HG03460 (cell line): Measurements from ENCODE around the gene UCK2.

Experiments
- ATAC-seq: cut with Tn5 transposase; IDR thresholded peaks from one replicate; pipeline ENCODE4 v1.9.1; 2021; ENCODE audit not compliant: unreplicated experiment

UCK2 gene

GRCh38 chr1:165928075-165928731 is 100.8 kb downstream of the UCK2 start:
- ATAC-seq: peak; percentile 46

DNA sequence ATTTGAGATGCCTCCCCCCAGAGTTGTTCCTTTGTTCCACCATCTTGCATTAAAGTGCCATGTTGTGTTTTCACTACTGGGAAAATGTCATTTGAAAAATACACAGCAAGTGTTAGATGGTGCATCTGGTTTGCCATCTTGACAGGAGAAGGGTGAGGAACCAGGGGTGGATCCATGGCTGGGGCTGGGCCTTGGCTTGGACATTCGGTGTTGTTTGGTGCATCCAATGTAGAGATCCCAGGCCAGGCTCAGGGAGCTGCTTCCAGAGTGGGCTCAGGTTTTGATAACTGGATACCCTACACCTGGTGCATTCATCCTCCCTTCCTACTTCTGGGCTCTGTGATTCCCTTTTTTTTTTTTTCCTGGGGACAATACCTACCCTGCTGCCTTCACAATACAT is 103.5 kb downstream of the UCK2 start:
- ATAC-seq: no peak

DNA sequence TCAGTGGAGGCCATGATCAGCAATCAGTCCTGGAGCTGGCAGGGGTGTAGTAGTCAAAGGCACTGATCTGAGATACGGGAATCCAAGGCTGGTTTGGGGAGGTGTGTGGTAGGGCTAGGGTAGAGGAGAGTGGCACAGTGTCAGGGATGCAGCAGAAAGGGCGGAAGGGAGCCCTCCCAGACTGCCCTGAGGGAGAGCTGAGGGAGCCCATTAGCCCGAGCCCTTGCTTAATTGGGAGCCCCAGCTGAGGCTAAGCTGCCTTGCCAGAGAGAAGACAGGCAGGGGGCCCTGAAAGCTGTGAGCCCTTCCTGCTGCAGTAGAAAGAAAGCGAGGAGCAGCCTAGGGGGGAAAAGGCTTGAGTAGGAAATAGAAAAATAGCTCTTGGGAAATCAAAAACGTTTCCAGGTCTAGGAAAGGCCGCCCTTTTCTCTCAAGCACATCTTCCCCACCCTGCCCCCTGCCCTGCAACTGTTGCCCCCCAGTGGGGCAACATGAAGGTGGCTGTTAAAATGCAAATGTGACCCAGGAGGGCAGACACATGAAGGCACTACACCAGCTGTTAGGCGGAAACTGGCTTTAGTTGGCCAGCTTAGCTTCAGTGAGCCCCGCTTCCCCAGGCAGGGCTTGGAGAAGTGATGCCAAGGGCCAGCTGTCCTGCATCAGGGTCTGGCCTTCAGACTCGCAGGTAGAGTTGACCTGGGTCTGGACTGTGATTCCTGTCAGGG is 106.2 kb downstream of the UCK2 start:
- ATAC-seq: no peak

- ATAC-seq: no peak
Observed at GRCh38 chr1:165936542-165936941, 109.1 kb downstream of the UCK2 start.

DNA sequence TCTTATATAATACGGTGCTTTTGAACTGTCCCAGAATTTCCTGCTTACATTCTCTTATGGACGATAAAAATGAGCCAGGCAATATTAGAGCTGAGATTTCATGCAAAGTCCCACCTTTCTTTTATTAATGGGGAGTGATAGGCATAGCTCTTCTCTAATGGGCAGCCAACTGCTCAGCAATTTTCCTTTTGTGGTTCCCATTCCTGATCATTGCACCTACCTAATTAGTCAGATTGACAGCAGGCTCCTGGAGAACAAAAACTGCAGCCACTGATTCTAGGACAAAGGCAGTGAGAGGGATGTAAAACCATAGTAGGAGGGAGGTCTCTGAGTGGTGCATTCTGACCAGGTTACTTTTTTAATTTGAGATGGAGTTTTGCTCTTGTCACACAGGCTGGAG is 110.4 kb downstream of the UCK2 start:
- ATAC-seq: no peak

DNA sequence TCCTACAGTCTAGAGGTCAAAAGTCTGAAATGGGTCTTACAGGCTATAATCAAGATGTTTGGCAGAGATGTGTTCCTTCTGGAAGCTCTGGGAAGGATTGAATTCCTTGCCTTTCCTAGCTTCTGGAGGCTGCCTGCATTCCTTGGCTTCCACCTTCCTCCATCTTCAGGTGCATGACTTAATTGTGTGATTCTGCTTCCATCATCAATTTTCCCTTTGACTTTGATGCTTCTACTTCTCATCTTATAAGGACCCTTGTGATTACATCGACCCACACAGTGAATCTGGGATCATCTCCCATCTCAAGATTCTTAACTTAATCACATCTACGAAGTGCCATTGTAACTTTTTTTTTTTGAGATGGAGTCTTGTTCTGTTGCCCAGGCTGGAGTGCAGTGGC is 111.4 kb downstream of the UCK2 start:
- no peak for ATAC-seq

DNA sequence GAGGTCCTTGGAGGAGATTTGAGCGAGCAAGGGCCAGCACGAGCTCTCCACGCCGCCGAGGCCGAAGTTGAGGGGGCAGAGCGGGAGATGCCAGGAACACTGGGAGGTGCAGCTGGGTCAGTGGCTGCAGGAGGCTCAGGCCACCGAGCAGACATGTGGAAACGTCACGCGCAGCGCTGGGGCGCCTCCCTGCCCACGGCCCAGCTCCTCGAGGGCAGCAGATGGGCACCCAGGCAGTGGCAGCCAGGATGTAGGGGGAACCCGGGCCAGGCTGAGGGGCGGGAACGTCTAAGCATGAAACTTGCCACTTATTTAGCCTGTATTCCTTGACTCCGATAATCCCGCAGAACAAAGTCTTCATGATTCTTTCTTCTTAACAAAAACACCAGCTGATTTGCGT is 114.1 kb downstream of the UCK2 start:
- ATAC-seq: no peak

GRCh38 chr1:165942062-165942461 is 114.6 kb downstream of the UCK2 start:
- no peak for ATAC-seq

DNA sequence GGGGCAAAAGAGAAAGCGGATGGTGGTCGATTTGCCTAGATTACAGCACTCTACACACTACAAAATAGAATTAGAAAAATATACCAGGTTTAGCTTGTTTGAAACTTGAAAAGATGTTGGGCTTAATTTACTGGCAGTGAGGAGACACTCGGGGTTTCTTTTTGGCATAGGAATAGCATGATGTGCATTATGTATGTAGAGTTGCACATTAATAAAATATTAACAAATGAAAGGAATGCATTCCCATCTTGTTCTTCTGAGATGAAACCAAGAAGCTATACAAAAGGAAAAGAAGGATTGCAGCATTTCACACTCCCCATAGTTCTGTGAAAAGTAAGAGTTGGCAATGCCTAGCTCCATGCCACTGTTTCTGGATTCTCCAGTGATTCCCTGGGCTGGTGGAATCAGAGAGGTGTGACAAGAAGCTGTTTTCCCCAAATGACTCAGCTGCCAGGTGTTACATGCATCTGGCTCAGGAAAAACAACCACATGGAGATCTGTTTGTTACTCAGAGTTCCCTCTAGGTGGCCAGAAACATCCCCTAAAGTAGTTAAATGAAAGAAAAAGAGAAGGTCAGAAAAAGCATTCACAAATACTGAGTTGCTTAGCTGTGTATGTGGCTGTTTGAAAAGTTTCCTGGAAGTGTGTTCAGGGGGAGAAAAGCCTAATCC is 115.6 kb downstream of the UCK2 start:
- ATAC-seq: no peak

- ATAC-seq: no peak
Observed at GRCh38 chr1:165945911-165946310, 118.5 kb downstream of the UCK2 start.

GRCh38 chr1:165947797-165948455 is 120.5 kb downstream of the UCK2 start:
- no peak for ATAC-seq

DNA sequence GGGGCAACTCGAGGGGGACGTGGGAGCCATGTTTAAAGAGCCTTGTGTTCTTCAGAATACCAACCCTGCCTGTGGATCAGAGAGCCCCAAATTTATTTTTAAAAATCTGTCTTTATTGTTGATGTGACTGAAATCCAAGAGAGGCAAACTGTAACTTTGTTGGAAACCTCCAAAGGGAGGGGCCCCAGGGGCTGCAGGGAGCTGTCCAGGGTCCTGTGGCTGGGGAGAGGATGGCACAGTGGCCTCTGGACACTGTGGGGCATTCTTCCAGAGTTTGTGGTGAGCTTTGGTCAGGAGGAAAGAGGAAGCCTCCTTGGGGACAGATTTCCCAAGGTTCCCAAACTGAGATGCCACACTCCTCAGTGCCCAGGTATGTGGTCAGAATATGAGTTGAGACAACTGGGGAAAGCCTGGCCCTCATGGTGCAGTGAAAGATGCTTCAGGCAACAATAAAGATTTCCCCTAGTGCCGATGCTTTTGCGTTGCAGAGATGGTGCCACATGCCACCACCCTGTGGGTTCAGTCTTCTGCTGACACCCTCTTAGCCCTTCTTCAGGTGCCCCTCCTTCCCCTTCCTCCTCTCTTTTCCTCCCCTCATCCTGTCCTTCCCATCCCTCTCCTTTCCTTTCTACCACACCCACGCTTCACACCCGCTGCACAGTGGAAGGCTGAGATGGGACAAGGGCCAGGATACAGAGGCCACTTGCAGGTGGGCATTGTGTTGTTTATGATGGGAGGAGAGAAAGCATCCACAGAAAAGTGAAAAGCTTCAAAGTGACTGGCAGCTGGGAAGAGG is 122.1 kb downstream of the UCK2 start:
- no peak for ATAC-seq

DNA sequence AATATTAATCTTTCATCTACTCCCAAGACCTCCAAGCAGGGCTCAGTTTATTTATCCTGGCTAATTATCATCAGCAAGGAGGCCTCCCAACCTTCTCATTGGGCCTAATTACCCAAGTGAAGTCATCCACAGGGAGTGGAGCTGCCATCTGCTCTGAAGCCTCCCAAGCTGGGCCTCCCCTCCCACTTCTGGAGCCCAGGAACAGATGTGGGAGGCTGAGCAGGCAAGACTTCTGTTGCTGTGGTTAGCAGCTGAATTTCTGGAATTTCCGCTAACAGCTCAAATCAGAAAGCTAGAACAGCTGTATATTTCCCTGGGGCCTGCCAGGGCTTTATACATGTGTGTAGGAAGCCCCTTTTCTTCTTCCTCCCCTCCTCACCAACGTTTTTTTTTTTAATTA is 127.5 kb downstream of the UCK2 start:
- no peak for ATAC-seq

DNA sequence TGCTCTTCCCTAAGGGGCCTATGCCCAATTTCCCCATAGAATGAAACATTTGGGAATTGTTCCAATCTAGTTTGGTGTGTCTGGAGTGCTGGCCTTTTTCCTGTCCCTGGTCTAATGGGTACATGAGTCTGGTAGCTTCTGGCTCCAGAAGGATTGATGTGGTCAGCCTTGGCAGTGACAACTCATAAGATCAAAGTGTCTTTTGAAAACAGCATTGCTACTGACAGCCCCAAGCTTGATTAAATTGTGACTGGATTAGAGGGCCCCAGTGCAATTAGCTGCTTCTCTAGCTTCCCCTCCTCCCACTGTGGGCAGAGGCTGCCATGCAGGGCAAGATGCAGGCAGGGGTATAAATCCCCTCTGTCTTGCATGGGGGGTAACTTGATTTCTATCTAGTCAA is 130.9 kb downstream of the UCK2 start:
- no peak for ATAC-seq

DNA sequence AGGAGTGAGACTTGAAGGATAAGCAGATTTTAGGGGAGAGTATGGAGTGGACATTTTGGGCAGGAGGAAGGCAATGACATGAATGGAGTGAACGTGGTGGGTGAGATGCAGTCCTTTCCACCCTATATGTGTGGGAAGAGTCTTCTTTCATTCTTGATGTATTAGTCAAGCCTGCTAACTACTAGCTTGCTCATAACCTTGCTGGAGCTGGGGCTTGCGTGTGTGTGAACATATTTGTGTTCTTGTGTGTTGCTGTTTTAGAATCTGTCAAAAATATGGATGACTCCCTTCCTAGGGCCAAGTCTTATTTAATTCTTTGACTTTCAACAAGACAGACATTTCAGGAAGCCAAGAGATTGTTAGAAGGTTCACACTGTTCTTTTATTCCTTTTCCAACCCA is 132.7 kb downstream of the UCK2 start:
- no peak for ATAC-seq

DNA sequence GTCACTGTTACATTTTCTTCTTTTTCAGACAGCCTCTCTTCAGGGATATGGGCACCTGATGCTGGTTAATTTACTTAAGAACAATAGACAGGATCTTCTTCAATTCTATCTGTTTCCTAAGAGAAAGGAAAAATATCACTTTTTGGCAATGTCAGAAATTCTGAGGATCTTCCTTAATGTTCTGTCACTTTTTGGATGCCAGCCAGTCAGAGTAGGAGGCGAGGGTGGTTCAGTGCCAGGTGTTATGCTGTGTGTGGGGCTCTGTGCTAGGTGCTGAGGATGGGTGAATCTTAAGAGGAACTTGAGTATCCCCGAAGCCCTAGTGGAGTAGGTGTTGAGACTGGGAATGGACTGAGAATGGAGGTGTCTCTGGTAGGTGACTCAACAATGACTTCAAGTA is 133.5 kb downstream of the UCK2 start:
- ATAC-seq: no peak
